ENCODE measurements around the gene ABCD2. TPM values are rescaled to one million over a fixed set of nuclear protein-coding genes. Genes with fewer than 3 reads are reported as not detected.
"Not testable (repeated sequence)": the region's sequence is repeated elsewhere in the genome, so short reads cannot be mapped to it uniquely, and the experiment has no call there.

The ABCD2 gene
- total RNA-seq, 6 donors from 2014 or later = 0.20 to 2.2 (median 0.47) TPM; not detected in 1

DNA sequence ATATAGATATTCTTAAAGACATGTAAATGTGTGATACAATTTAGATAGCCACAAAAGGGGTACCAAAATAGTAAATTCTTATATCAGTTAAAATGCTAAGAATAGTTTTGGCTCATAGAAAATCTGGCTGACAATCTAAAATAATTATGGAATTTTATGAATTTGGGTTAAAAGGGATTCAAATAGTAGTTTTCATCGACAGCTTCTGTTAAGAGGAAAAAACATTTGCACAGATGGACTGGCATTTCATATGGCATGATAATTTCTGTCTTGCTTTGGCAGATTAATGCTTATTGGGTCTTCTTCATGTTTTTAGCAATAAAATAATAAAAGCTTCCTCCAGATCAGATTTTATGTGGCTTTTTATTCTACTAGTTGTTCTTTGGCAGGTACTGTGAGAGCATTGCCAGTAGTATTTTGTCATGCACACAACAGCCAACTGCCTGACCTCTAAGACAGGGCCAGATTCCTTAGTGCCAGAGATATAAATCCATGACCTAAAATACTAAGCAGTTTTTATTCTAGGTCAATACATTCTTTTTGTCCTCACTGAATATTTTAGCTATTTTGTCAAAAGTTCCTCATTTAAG lies 9.1 kb downstream of the ABCD2 start:
- no peaks in the 10 kb centered on the region for H3K36me3 ChIP-seq
- no peak overlapping the region for H3K4me3 ChIP-seq
- WGBS, 2 donors = 69 to 83% methylated on average over 1 of the region's 1 CpG
- no peak for TF ChIP-seq EP300 (IDR thresholded peaks at IDR 0.05)
- TF ChIP-seq, protein P1, sequence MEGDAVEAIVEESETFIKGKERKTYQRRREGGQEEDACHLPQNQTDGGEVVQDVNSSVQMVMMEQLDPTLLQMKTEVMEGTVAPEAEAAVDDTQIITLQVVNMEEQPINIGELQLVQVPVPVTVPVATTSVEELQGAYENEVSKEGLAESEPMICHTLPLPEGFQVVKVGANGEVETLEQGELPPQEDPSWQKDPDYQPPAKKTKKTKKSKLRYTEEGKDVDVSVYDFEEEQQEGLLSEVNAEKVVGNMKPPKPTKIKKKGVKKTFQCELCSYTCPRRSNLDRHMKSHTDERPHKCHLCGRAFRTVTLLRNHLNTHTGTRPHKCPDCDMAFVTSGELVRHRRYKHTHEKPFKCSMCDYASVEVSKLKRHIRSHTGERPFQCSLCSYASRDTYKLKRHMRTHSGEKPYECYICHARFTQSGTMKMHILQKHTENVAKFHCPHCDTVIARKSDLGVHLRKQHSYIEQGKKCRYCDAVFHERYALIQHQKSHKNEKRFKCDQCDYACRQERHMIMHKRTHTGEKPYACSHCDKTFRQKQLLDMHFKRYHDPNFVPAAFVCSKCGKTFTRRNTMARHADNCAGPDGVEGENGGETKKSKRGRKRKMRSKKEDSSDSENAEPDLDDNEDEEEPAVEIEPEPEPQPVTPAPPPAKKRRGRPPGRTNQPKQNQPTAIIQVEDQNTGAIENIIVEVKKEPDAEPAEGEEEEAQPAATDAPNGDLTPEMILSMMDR (IDR thresholded peaks at IDR 0.05) = no peak
- no peak for TF ChIP-seq POLR2A (IDR thresholded peaks at IDR 0.05)
- no peak for TF ChIP-seq POLR2AphosphoS5 (IDR thresholded peaks at IDR 0.05)
- ATAC-seq (ENCODE audit: low FRiP score in 2 of 2) (no peak), DNase-seq (no peak)
- no peaks in the 10 kb centered on the region for H3K4me1 ChIP-seq
- no peak overlapping the region for H3K27ac ChIP-seq
- H3K27me3 ChIP-seq = no peaks in the 10 kb centered on the region
- no peaks in the 10 kb centered on the region for H3K9me3 ChIP-seq

DNA sequence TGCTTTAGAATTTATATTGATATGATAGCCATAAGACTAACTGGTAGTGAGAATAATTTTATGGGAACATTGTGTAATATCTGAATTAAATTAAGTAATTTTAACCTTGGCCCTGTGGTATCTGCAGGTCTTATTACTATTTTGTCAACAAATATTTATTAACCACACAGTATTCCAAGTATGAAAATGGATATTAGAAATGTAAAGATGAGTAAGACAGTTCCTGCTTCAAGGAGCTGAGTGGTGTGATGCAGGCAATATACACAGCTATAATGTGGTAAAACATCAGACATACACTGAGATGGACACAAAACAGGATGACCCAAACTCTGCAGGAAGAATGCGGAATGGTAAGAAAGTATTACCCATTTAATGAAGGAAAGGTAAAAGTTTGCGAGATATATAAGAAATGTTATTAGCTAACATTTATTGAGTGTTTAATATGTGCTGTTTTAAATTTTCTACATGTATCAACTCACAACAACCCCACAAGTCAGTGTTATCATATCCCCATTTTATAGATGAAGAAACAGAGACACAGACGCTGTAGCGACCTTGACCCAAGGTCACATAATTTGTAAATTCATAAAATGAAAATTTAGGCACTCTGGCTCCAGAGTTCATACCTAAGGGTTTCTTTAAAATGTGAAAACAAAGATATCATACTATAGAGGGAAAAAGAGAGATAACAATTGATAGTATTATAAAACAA lies 12.7 kb downstream of the ABCD2 start:
- Histone ChIP-seq H3K4me1 (no peaks in the 10 kb centered on the region), H3K27ac (no peak overlapping the region), H3K4me3 (no peak overlapping the region), H3K36me3 (no peaks in the 10 kb centered on the region), H3K27me3 (no peaks in the 10 kb centered on the region), H3K9me3 (no peaks in the 10 kb centered on the region)
- 95 to 96% methylated on average over 4 of the region's 4 CpGs for WGBS, 2 donors
- TF ChIP-seq EP300 (IDR thresholded peaks at IDR 0.05) (no peak), POLR2A (IDR thresholded peaks at IDR 0.05) (no peak), POLR2AphosphoS5 (IDR thresholded peaks at IDR 0.05) (no peak)
- TF ChIP-seq, protein P1 (IDR thresholded peaks at IDR 0.05) = no peak
- ATAC-seq (ENCODE audit: low FRiP score in 2 of 2) (no peak), DNase-seq (no peak)

DNA sequence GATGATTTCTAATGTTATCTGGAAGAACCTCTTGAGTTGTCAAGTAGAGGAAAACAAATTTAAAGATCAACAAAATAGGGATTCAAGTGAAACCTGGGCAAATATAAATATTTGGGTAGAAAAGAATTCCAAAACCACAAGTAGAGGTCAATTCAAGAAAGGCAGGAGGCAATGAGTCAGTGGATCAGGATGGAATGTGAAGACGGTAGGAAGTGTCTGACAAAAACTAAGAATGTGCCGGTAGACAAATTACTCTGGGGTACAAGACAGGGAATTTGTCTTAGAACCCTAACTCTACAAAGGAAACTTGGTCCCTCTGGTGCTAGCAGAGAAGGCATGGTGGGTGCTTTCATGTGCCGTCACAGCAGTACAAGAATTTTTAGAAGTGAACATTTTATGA lies 13.6 kb downstream of the ABCD2 start:
- TF ChIP-seq EP300 (IDR thresholded peaks at IDR 0.05) (no peak), POLR2A (IDR thresholded peaks at IDR 0.05) (no peak), POLR2AphosphoS5 (IDR thresholded peaks at IDR 0.05) (no peak)
- TF ChIP-seq, protein P1 (IDR thresholded peaks at IDR 0.05) = no peak
- ATAC-seq (ENCODE audit: low FRiP score in 2 of 2) (no peak), DNase-seq (no peak)
- H3K27me3 ChIP-seq = no peaks in the 10 kb centered on the region
- no peak overlapping the region for H3K4me3 ChIP-seq
- H3K27ac ChIP-seq = no peak overlapping the region
- 37 to 38% methylated on average over 3 of the region's 3 CpGs for WGBS, 2 donors
- no peaks in the 10 kb centered on the region for H3K9me3 ChIP-seq
- H3K4me1 ChIP-seq = no peaks in the 10 kb centered on the region
- H3K36me3 ChIP-seq = no peaks in the 10 kb centered on the region

DNA sequence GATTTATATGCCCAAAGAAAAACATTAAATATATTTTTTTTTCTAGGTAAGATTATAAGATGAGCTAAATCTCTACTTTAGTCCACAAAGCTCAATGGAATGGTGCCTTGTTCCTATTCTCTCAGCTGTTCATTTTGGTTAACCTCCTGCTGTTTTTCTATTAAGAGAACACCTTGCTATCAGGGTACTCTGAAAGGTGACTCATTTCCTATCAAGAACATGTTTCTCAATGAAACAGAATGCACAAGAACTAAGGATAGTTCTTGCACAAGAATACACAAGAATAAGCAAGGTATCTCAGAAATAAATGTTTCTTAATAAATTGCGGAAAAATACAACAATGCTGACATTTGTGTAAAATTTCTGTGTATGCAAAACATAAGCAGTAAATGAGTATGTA lies 14.1 kb downstream of the ABCD2 start:
- TF ChIP-seq POLR2AphosphoS5 (IDR thresholded peaks at IDR 0.05) = no peak
- no peak for TF ChIP-seq EP300 (IDR thresholded peaks at IDR 0.05)
- TF ChIP-seq POLR2A (IDR thresholded peaks at IDR 0.05) = no peak
- TF ChIP-seq, protein P1 (IDR thresholded peaks at IDR 0.05) = no peak
- H3K27me3 ChIP-seq = no peaks in the 10 kb centered on the region
- ATAC-seq (ENCODE audit: low FRiP score in 2 of 2) (no peak), DNase-seq (no peak)
- no peaks in the 10 kb centered on the region for H3K36me3 ChIP-seq
- H3K9me3 ChIP-seq = no peaks in the 10 kb centered on the region
- no peaks in the 10 kb centered on the region for H3K4me1 ChIP-seq
- H3K4me3 ChIP-seq = no peak overlapping the region
- H3K27ac ChIP-seq = no peak overlapping the region
- 96 to 100% methylated on average over 1 of the region's 1 CpG for WGBS, 2 donors

DNA sequence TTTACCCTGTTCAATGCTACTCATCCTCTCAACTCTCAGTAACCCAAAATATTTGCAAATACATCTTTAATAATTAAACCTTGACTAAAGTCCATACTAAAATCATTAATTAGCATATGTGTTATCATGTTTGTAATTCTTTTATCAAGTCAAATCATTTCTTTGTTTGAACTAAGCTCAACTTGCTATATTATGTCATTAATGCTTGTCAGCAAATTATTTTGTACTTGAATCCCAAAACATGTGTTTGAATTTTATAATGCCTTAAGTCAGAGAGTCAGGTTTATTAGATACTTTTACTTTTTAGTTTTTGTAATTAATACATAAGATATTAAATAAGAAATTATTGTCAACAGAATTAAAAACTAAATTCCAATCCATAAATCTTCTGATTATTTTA lies 16.5 kb downstream of the ABCD2 start:
- Histone ChIP-seq H3K4me3 (no peak overlapping the region), H3K4me1 (no peaks in the 10 kb centered on the region), H3K27me3 (no peaks in the 10 kb centered on the region), H3K36me3 (no peaks in the 10 kb centered on the region), H3K27ac (no peak overlapping the region), H3K9me3 (no peaks in the 10 kb centered on the region)
- no peak for DNase-seq
- no peak for ATAC-seq (ENCODE audit: low FRiP score in 2 of 2)
- no peak for TF ChIP-seq POLR2AphosphoS5 (IDR thresholded peaks at IDR 0.05)
- TF ChIP-seq EP300 (IDR thresholded peaks at IDR 0.05) = no peak
- no peak for TF ChIP-seq POLR2A (IDR thresholded peaks at IDR 0.05)
- TF ChIP-seq, protein P1 (IDR thresholded peaks at IDR 0.05) = no peak

DNA sequence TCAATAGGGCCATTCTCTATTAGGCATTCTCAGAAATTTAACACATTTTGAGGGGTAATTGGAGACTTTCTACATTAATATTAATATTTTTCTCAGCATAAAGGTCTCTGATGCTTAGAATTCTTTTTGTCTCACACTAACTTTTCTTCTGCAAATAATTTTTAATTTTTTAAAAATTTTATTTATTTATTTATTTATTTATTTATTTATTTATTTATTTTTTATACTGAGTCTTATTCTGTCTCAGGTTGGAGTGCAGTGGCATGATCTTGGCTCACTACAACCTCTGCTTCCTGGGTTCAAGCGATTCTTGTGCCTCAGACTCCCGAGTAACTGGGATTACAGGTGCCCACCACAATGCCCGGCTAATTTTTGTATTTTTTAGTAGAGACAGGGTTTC lies 17.7 kb downstream of the ABCD2 start:
- 91% methylated on average over 3 of the region's 3 CpGs for WGBS, 2 donors

More for the DNA sequence above, 17.7 kb downstream of the ABCD2 start:
- H3K9me3 ChIP-seq; H3K36me3 ChIP-seq; ATAC-seq (ENCODE audit: low FRiP score in 2 of 2); H3K27ac ChIP-seq; H3K4me1 ChIP-seq; DNase-seq; H3K27me3 ChIP-seq; H3K4me3 ChIP-seq: not testable (repeated sequence)

Data from upper lobe of left lung (tissue), 6 donors.